ENCODE data around the gene C6orf132.

The C6orf132 gene

GRCh38 chr6:42108071-42108470 is 34.3 kb downstream of the C6orf132 start:
- TF ChIP-seq, protein P1, sequence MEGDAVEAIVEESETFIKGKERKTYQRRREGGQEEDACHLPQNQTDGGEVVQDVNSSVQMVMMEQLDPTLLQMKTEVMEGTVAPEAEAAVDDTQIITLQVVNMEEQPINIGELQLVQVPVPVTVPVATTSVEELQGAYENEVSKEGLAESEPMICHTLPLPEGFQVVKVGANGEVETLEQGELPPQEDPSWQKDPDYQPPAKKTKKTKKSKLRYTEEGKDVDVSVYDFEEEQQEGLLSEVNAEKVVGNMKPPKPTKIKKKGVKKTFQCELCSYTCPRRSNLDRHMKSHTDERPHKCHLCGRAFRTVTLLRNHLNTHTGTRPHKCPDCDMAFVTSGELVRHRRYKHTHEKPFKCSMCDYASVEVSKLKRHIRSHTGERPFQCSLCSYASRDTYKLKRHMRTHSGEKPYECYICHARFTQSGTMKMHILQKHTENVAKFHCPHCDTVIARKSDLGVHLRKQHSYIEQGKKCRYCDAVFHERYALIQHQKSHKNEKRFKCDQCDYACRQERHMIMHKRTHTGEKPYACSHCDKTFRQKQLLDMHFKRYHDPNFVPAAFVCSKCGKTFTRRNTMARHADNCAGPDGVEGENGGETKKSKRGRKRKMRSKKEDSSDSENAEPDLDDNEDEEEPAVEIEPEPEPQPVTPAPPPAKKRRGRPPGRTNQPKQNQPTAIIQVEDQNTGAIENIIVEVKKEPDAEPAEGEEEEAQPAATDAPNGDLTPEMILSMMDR (IDR thresholded peaks at IDR 0.05; ENCODE audit: control insufficient read depth, insufficient read depth, low read depth, low read length, missing control alignments): no peak
- DNase-seq (ENCODE audit: low read depth): no peak
- H3K4me3 ChIP-seq (ENCODE audit: control insufficient read depth, low read depth, low read length): no peak overlapping the region

DNA sequence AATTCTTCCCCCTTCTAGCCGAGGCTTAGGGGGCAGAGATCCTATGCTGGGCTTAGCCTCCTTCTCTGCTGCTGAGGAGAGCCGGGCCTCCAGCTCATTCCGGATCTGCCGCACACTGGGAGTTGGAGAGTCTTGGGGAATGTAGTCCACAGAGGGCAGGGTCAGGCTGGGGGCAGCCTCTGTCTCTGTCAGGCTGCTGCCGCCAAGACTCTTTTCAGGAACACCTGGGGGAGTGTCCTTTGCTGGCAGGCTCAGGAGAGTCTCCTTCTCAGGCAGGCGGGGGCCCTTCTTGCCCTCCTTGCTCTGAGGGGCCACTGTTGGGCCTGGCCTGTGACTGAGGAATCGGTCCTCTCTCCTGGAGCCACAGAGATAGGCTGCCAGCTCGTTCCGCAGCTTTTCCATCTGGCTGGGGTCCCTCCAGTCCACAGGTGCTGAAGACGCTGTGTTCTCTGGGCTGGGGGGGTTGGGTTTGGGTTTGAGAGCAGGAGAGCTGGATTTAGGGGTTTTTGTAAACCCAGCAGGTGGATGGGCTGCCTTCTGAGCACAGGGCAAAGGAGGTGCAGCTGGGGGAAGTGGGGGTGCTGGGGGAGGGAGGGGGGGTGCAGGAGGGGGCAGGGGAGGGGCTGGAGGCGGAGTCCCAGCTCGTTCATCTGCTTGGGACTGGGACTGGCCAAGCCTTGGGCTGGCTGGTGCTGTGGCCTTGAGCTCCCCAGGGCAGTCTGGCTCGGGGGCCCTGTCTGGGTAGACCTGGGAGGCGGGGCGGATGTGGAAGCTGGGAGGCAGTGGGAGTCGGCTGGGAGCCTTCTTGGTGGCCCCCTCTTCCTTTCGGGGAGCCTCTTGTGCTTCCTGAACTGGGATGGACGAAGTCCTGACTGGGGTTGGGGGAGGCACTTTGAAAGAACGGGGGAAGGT is 36.1 kb downstream of the C6orf132 start:
- no peak overlapping the region for H3K4me3 ChIP-seq (ENCODE audit: control insufficient read depth, low read depth, low read length)
- no peak for DNase-seq (ENCODE audit: low read depth)
- TF ChIP-seq, protein P1 (IDR thresholded peaks at IDR 0.05; ENCODE audit: control insufficient read depth, insufficient read depth, low read depth, low read length, missing control alignments): no peak

GRCh38 chr6:42105709-42106108 is 36.7 kb downstream of the C6orf132 start:
- H3K4me3 ChIP-seq (ENCODE audit: control insufficient read depth, low read depth, low read length): no peak overlapping the region
- DNase-seq (ENCODE audit: low read depth): no peak
- TF ChIP-seq, protein P1 (IDR thresholded peaks at IDR 0.05; ENCODE audit: control insufficient read depth, insufficient read depth, low read depth, low read length, missing control alignments): no peak

DNA sequence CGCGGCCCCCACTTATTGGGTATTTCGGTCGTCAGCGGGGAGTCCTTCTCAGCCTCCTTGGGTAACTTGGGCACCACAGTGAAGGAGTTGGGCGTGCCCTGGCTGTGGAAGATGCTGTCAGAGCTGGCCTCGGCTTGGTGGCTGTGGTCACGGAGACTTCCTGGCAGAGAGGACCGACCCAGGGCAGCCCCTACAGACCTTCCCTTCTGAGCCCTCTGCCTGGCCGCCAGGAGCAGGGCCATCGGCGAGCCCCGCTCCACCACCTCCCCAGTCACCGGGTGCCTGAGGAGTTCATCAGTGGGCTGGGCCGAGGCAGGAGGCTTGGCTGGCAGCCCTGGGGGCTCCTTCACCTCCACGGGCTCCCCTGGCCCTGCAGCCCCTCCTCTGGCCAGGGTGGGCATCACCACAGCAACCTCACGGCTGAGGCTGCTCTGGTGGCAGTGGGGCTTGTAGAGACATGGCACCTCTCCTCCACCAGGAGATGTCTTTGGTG is 37.2 kb downstream of the C6orf132 start:
- no peak for DNase-seq (ENCODE audit: low read depth)
- TF ChIP-seq, protein P1 (IDR thresholded peaks at IDR 0.05; ENCODE audit: control insufficient read depth, insufficient read depth, low read depth, low read length, missing control alignments): no peak
- H3K4me3 ChIP-seq (ENCODE audit: control insufficient read depth, low read depth, low read length): no peak overlapping the region

DNA sequence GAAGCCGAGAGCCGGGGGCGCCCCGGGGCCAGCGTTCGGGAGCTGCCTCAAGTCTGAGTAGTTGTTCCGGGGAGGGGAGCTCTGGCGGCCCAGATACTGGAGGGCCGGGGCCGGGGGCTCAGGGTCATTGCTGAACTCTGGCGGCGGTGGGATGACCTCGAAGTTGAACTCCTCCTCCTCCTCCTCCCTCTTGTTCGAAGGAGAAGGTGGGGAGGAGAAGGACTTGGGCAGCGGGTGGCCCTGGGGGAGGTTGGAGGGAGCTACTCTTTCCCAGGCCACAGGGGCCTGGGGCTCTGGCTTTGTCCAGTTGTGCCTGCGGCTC is 37.7 kb downstream of the C6orf132 start:
- H3K4me3 ChIP-seq (ENCODE audit: control insufficient read depth, low read depth, low read length): no peak overlapping the region
- DNase-seq (ENCODE audit: low read depth): no peak
- TF ChIP-seq, protein P1 (IDR thresholded peaks at IDR 0.05; ENCODE audit: control insufficient read depth, insufficient read depth, low read depth, low read length, missing control alignments): no peak

DNA sequence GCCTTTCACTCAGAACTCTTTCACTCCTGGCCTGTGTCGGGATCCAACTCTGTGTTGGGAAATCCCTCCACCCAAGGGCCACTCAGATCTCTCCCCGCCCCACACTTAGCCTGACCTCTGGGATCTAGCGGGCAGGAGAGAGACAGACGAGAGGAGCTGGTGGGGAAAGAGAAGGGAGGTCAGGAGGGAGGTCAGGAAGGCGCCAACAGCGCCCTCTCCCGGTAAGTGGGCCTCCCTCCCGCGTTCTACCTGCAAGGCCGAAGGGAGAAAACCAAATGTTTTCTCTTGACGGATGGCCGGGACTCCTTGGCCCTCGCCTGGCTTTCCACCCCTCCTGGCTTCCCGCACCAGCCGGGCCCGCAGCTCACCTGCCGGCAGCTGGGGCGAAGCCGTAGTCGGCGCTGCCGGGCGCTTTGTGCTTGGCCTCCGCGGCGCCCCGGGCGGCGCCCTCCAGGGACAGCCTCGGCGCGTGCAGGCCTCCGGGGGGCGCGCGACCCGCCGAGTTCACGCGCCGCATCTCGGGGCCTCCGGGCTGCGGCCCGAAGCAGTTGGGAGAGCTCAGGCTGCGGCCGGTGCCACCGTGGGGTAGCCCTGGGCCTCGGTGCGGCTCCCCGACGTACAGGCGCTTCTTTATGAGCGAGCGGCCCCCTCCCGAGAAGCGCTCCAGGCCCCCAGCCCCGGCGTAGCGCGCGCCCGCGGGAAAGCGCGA is 38.2 kb downstream of the C6orf132 start:
- DNase-seq (ENCODE audit: low read depth): no peak
- no peak overlapping the region for H3K4me3 ChIP-seq (ENCODE audit: control insufficient read depth, low read depth, low read length)

More for the DNA sequence above, 38.2 kb downstream of the C6orf132 start:
- TF ChIP-seq, protein P1 (IDR thresholded peaks at IDR 0.05; ENCODE audit: control insufficient read depth, insufficient read depth, low read depth, low read length, missing control alignments): peak; percentile 21
